ENCODE data around the gene ATMIN.

ATMIN gene

GRCh38 chr16:81061307-81061640, 25.6 kb downstream of the ATMIN start:
- Histone ChIP-seq H3K4me2 (ENCODE audit: low read length) (no peak overlapping the region), H3K79me2 (ENCODE audit: insufficient read depth, low read length) (no peaks in the 10 kb centered on the region), H3K9ac (ENCODE audit: low read length) (no peak overlapping the region), H3K4me3 (ENCODE audit: low read depth, low read length, poor library complexity, severe bottlenecking) (no peak overlapping the region), H3K27ac (ENCODE audit: low read depth, low read length, poor library complexity, severe bottlenecking) (no peak overlapping the region), H3F3A (ENCODE audit: insufficient read depth, low read length) (no peaks in the 10 kb centered on the region), H2AFZ (ENCODE audit: low read length) (no peak overlapping the region), H3K9me2 (ENCODE audit: low read depth, low read length) (no peaks in the 10 kb centered on the region), H3K36me3 (ENCODE audit: insufficient read depth, low read length) (no peaks in the 10 kb centered on the region), H3K9me3 (ENCODE audit: low read length) (no peaks in the 10 kb centered on the region), H4K20me1 (ENCODE audit: insufficient read depth, low read length) (no peaks in the 10 kb centered on the region), H3K4me1 (ENCODE audit: insufficient read depth, low read length, severe bottlenecking) (no peaks in the 10 kb centered on the region), H3K27me3 (ENCODE audit: insufficient read depth, low read length) (no peaks in the 10 kb centered on the region)
- TF ChIP-seq CTCF (IDR thresholded peaks at IDR 0.05; ENCODE audit: low read length): no peak
- no peak for TF ChIP-seq EZH2 (IDR thresholded peaks at IDR 0.05; ENCODE audit: borderline replicate concordance, low read length)

GRCh38 chr16:81061871-81062608, 26.4 kb downstream of the ATMIN start:
- H3K4me1 ChIP-seq (ENCODE audit: insufficient read depth, low read length, severe bottlenecking): no peaks in the 10 kb centered on the region
- no peaks in the 10 kb centered on the region for H3K27me3 ChIP-seq (ENCODE audit: insufficient read depth, low read length)
- H3K9ac ChIP-seq (ENCODE audit: low read length): no peak overlapping the region
- no peak overlapping the region for H2AFZ ChIP-seq (ENCODE audit: low read length)
- no peak overlapping the region for H3K27ac ChIP-seq (ENCODE audit: low read depth, low read length, poor library complexity, severe bottlenecking)
- no peaks in the 10 kb centered on the region for H3K79me2 ChIP-seq (ENCODE audit: insufficient read depth, low read length)
- no peaks in the 10 kb centered on the region for H3K9me3 ChIP-seq (ENCODE audit: low read length)
- TF ChIP-seq EZH2 (IDR thresholded peaks at IDR 0.05; ENCODE audit: borderline replicate concordance, low read length) (no peak), CTCF (IDR thresholded peaks at IDR 0.05; ENCODE audit: low read length) (peak; percentile 15; the same call in 1 of the 2 replicates)
- H3K36me3 ChIP-seq (ENCODE audit: insufficient read depth, low read length): no peaks in the 10 kb centered on the region
- H4K20me1 ChIP-seq (ENCODE audit: insufficient read depth, low read length): no peaks in the 10 kb centered on the region
- no peak overlapping the region for H3K4me3 ChIP-seq (ENCODE audit: low read depth, low read length, poor library complexity, severe bottlenecking)
- no peaks in the 10 kb centered on the region for H3K9me2 ChIP-seq (ENCODE audit: low read depth, low read length)
- H3K4me2 ChIP-seq (ENCODE audit: low read length): no peak overlapping the region
- no peaks in the 10 kb centered on the region for H3F3A ChIP-seq (ENCODE audit: insufficient read depth, low read length)

- Histone ChIP-seq H3F3A (ENCODE audit: insufficient read depth, low read length) (no peaks in the 10 kb centered on the region), H3K9me3 (ENCODE audit: low read length) (no peaks in the 10 kb centered on the region), H2AFZ (ENCODE audit: low read length) (no peak overlapping the region), H3K79me2 (ENCODE audit: insufficient read depth, low read length) (no peaks in the 10 kb centered on the region), H3K4me2 (ENCODE audit: low read length) (no peak overlapping the region), H3K4me1 (ENCODE audit: insufficient read depth, low read length, severe bottlenecking) (no peaks in the 10 kb centered on the region), H3K4me3 (ENCODE audit: low read depth, low read length, poor library complexity, severe bottlenecking) (no peak overlapping the region), H3K9me2 (ENCODE audit: low read depth, low read length) (no peaks in the 10 kb centered on the region), H3K9ac (ENCODE audit: low read length) (no peak overlapping the region), H4K20me1 (ENCODE audit: insufficient read depth, low read length) (no peaks in the 10 kb centered on the region), H3K27me3 (ENCODE audit: insufficient read depth, low read length) (no peaks in the 10 kb centered on the region), H3K36me3 (ENCODE audit: insufficient read depth, low read length) (no peaks in the 10 kb centered on the region), H3K27ac (ENCODE audit: low read depth, low read length, poor library complexity, severe bottlenecking) (no peak overlapping the region)
- TF ChIP-seq CTCF (IDR thresholded peaks at IDR 0.05; ENCODE audit: low read length) (no peak), EZH2 (IDR thresholded peaks at IDR 0.05; ENCODE audit: borderline replicate concordance, low read length) (no peak)
Measured at GRCh38 chr16:81066681-81067080, 31.0 kb downstream of the ATMIN start.

Data from OCI-LY1 (cell line).